CD4-positive, alpha-beta T cell treated with Interleukin-17A for 1 hour (primary cell): Measurements from ENCODE around the gene CNKSR2.

Source experiments
- DNase-seq: peaks from one replicate; pipeline ENCODE4 v3.0.0-alpha.2; 2020

Gene CNKSR2

GRCh38 chrX:21374163-21374993 is at the start of gene CNKSR2:
Gene CNKSR2 (plus strand): TSS chrX:21374418. CDS start chrX:21374898, 480 bp downstream.
- peak; percentile 71 for DNase-seq

GRCh38 chrX:21354725-21355124 is 19.5 kb upstream of the CNKSR2 start:
- no peak for DNase-seq

- no peak for DNase-seq
Observed at GRCh38 chrX:21355831-21356230, 18.4 kb upstream of the CNKSR2 start.

DNA sequence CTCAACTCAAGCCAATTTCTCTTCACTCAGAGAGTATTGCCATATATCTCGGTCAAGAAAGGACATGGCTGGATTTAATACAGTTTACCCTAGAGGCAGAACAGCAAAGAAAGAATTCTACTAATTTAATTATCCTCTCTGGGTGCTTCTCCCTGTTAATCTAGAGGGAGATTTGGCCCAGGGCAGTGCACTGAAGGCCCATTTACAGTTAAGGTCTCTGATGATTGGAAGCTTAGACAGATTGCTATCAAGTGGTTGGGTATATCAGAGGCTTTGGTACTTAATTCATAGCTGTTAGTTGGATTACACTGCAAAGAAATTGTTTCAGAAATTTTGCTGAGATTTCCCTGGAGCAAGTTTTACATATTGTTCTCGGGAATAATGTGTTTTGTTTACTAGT is 4.6 kb upstream of the CNKSR2 start:
- no peak for DNase-seq

GRCh38 chrX:21373001-21373400 is 1.2 kb upstream of the CNKSR2 start:
- DNase-seq: peak; percentile 2

- peak; percentile 16 for DNase-seq
Observed at GRCh38 chrX:21373637-21374162, 518 bp upstream of the CNKSR2 start.

GRCh38 chrX:21374994-21375707 is 933 bp downstream of the CNKSR2 start:
- DNase-seq: no peak

- peak; percentile 11 for DNase-seq
Observed at GRCh38 chrX:21375708-21376009, 1.4 kb downstream of the CNKSR2 start.

DNA sequence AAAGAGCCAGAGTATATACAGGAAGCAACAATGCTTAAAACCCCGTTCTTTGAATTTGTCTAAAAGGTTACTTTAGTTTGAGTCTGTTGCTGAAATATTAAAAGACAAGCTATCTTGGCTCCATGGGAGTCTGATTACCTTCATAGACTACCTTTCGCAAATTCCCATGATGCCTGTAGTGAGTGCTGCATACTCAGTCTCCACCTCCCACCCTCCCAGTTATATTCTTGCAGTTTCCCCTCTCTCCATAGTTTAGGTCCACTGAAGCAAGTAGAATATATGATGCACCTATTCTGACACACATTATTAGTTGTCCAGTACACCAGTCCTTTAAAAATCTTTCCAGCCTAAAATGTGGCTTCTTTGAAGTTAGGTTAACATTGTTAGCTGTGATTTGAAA is 2.4 kb downstream of the CNKSR2 start:
- no peak for DNase-seq

DNA sequence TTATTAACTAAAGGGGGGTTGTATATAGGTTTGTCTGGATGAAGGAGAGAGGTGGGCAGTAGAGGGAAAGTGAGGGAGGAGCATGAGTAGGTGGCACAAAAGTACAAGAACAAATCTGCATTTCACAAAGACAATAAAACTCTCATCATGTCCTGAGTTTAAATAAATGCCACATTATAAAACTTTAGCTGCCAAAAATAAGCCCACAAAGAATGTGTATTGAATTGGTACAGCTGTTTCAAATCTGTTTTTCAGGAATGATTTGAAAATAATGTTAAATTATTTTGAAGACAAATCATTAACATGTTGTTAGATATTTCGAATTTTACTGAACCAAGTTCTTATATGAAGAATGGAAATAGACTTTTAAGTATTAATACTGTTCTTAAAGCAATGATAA is 5.8 kb downstream of the CNKSR2 start:
- no peak for DNase-seq

- peak; percentile 7 for DNase-seq
Observed at GRCh38 chrX:21382715-21383114, 8.5 kb downstream of the CNKSR2 start.

DNA sequence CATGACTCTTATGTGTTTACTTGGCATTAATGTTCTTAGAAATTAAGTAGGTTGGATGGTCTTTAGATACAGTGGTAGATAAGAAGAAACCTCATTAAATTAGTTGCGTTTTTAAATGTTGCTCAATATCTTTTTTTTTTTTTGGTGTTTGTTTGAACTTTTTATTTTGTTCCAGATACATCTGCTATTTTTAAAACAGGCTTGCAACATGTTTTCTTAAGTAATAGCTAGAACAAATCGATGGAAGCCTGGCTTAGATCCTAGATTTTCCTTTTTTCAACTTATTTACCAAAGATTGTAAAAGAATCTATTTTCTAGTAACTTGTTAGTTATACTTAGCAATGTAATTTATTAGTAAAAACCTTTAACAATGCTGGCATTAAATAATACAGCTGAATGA is 9.3 kb downstream of the CNKSR2 start:
- DNase-seq: no peak

DNA sequence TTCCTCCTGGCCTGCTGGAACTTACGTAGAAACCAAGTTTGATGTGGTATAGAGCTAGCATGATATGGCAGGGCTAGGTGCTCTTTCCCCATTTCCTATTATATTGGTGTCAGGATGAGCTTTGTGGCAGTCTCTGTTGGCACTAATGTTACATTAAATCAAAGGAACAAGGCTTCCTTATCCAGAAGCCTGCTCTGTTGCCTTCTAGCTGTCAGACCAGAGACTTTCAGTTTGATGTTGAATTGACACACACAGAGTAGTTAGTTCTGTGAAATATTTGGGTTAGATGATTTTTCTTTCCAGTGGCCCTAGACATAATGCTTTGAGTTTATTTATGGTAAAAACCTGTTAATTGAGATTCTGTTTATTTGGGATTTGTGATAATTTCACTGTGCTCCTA is 10.0 kb downstream of the CNKSR2 start:
- DNase-seq: no peak

DNA sequence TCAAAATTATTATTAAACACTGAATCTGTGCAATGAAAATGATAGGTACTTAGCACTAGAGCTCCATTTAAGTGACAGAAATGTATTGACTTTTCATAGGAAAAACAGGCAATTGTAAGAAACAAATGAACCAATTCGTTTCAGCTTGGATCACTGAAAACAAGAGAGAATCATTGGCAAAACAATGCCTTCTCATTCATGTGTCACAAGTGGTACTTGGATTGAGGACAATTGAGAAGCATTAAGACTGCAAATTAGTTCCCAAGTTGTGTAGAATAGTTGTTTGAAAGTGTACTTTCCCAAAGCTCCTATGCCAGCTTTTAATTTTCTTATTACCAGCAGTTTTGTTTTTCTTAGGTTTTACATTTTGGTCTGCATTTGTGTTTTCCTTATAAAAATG is 20.6 kb downstream of the CNKSR2 start:
- no peak for DNase-seq

- no peak for DNase-seq
Observed at GRCh38 chrX:21398426-21398825, 24.2 kb downstream of the CNKSR2 start.

GRCh38 chrX:21400408-21401121 is 26.3 kb downstream of the CNKSR2 start:
- DNase-seq: no peak

DNA sequence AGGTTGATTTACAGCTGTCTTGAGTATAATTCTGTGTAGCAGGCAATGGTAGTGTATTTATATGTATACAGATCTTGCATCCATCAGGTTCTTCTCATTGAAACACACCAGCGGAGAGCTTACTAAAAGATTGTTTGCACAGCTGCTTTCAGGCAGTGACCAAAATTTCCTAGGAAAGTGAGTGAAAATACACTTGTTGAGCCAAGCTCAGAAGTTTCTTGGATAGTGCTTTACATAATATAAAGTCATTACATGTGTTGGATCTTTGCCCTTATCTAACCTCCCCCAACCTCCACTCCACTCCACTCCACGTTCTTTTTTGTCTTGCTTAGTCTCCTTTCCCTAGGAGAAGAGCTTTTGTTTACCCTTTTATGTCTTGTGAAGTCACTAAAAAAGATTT is 34.1 kb downstream of the CNKSR2 start:
- no peak for DNase-seq

- no peak for DNase-seq
Observed at GRCh38 chrX:21408788-21409187, 34.6 kb downstream of the CNKSR2 start.

DNA sequence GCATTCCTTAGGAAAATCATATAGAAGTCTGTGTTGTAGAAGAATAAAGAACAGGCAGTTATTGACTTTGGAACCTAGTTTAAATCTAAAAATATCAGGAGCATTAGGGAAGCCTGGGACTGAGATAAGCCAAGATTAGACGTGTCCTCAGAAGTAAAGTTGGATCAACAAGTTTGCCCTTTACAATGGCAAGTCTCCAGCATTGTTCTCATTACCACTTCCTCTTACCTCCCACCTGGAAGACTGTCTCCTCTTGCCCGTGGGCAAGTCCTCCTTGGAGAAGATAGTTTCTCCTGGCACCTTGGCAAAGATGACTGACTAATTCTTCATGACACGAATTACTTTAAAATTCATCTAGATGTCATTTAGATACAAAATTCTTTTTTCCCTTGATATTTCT is 37.8 kb downstream of the CNKSR2 start:
- DNase-seq: no peak

DNA sequence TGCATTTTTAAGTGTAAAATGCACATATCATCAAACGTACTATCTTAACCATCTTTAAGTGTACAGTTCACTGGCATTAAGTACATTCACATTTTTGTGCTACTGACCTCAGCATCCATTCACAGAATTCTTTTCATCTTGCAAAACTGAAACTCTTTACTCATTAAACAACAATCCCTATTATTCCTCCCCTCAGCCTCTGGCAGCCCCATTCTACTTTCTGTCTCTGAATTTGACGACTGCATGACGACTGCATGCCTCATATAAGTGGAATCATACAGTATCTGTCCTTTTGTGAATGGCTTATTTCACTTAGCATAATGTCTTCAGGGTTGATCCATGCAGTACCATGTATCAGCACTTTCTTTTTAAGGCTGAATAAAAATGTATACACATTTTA is 38.7 kb downstream of the CNKSR2 start:
- DNase-seq: no peak

DNA sequence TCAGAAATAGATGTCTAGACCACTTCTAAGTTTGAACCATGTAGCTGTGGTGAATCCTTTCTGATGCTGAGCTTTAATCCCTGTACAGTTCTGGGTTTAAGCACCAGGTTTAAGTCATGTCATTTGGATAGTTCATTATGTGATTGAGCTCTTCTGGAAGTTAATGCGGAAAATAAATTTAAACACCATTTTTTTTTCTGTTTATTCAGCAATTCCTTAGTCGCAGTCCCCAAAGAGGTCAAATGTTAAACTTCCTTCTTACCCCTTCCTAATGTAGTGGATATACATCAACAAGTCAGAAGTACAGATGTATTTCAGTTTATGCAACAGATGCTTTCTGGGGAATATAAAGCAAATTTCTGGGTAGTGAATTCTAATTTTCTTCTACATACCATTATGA is 52.9 kb downstream of the CNKSR2 start:
- no peak for DNase-seq

- no peak for DNase-seq
Observed at GRCh38 chrX:21437036-21437435, 62.8 kb downstream of the CNKSR2 start.

DNA sequence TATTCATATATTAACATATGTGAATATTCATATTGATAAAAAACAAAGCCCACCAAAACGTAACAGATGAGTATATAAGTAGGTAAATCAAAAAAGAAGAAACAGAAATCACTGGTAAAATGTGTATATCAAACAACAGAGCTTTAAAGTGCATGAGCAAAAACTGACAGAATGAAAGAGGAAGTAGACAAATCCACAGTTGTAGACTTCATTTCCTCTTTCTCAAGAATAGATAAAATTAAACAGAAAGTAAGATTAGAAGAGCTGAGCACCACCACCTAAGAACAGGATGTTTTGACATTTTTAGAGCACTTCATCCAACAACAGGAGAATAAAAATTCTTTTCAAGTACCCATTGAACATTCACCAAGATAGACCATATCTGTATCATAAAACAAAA is 64.6 kb downstream of the CNKSR2 start:
- DNase-seq: peak; percentile 41

DNA sequence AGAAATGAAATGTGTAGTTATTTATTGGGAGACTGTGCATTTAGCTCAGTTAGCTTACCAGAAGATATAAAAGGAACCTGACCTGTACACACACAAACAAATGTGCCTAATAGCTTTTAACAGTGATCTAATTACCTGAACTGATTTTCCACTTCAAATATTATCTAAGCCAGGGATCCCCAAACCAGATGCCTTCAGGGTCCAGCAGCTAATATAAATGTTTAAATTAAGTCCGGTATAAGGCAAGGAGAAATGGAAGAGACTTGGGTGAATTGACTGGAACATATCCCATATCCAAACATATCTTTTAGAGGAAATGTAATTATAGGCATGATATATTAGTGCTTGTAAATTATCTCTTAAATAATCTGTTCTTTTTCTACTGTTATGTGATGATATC is 66.7 kb downstream of the CNKSR2 start:
- DNase-seq: no peak
